GM23338 (cell line): ENCODE results near the gene SKIC2. TPM values are rescaled to one million over a fixed set of nuclear protein-coding genes. Genes with fewer than 3 reads are reported as not detected.

Source experiments
- ATAC-seq: fragments of 200-7000 bp; cut with Tn5 transposase; 3 replicates; pipeline ENCODE4 v1.9.1; 2020
- DNase-seq: peaks from one replicate; pipeline ENCODE4 v3.0.0-alpha.2; 2015; ENCODE audit warnings: low spot score
- H2AFZ ChIP-seq: fragments of 200-600 bp; sonication (generic); 2 replicates; pipeline ENCODE4 v1.8.0; 2016; ENCODE audit warnings: antibody characterized with exemption, mild to moderate bottlenecking, moderate library complexity
- H3F3A ChIP-seq: fragments of 200-600 bp; sonication (generic); replicated peaks from 2 replicates; pipeline ENCODE4 v1.8.0; 2017; ENCODE audit warnings: antibody characterized with exemption, mixed run types, low read depth
- H3K27ac ChIP-seq: fragments of 200-600 bp; sonication (generic); 2 replicates; pipeline ENCODE4 v1.6.1; 2016; ENCODE audit warnings: low read depth
- H3K27me3 ChIP-seq: fragments of 200-600 bp; sonication (generic); 2 replicates; pipeline ENCODE4 v1.8.0; 2016; ENCODE audit warnings: mild to moderate bottlenecking, mixed run types, moderate library complexity; ENCODE audit not compliant: insufficient read depth
- H3K36me3 ChIP-seq: fragments of 200-600 bp; sonication (generic); 2 replicates; pipeline ENCODE4 v1.8.0; 2016; ENCODE audit warnings: mild to moderate bottlenecking; ENCODE audit not compliant: insufficient read depth
- H3K4me1 ChIP-seq: fragments of 200-600 bp; sonication (generic); 2 replicates; pipeline ENCODE4 v1.8.0; 2016; ENCODE audit warnings: mild to moderate bottlenecking, moderate library complexity; ENCODE audit not compliant: insufficient read depth
- H3K4me2 ChIP-seq: fragments of 200-600 bp; sonication (generic); 2 replicates; pipeline ENCODE4 v1.7.1; 2017; ENCODE audit warnings: mixed run types
- H3K4me3 ChIP-seq: fragments of 200-600 bp; sonication (generic); 2 replicates; pipeline ENCODE4 v1.6.1; 2016; ENCODE audit warnings: mixed run types
- H3K79me2 ChIP-seq: fragments of 200-600 bp; sonication (generic); replicated peaks from 2 replicates; pipeline ENCODE4 v1.8.0; 2017; ENCODE audit warnings: mild to moderate bottlenecking; ENCODE audit not compliant: insufficient read depth
- H3K9me2 ChIP-seq: fragments of 200-600 bp; sonication (generic); 2 replicates; pipeline ENCODE4 v1.8.0; 2017; ENCODE audit not compliant: insufficient read depth
- H4K20me1 ChIP-seq: fragments of 200-600 bp; sonication (generic); replicated peaks from 2 replicates; pipeline ENCODE4 v1.8.0; 2017; ENCODE audit warnings: mild to moderate bottlenecking; ENCODE audit not compliant: insufficient read depth
- H3K27ac Mint-ChIP-seq: 2 replicates; pipeline ENCODE4 v1.8.0; 2020; ENCODE audit warnings: inconsistent platforms, mild to moderate bottlenecking, moderate library complexity, mixed read lengths
- H3K27me3 Mint-ChIP-seq: 3 replicates; pipeline ENCODE4 v1.8.0; 2022; ENCODE audit warnings: low read depth, mild to moderate bottlenecking, moderate library complexity, mixed read lengths, inconsistent platforms; ENCODE audit not compliant: insufficient read depth, poor library complexity
- H3K36me3 Mint-ChIP-seq: 3 replicates; pipeline ENCODE4 v1.8.0; 2021; ENCODE audit warnings: low read depth, mild to moderate bottlenecking, inconsistent platforms, moderate library complexity, mixed read lengths
- H3K4me1 Mint-ChIP-seq: 3 replicates; pipeline ENCODE4 v1.8.0; 2020; ENCODE audit warnings: mild to moderate bottlenecking, inconsistent platforms, mixed read lengths
- H3K4me3 Mint-ChIP-seq: 3 replicates; pipeline ENCODE4 v1.8.0; 2021; ENCODE audit warnings: moderate library complexity, mild to moderate bottlenecking, inconsistent platforms, mixed read lengths
- H3K9me3 Mint-ChIP-seq: 3 replicates; pipeline ENCODE4 v1.8.0; 2020; ENCODE audit warnings: moderate library complexity, mild to moderate bottlenecking, inconsistent platforms, mixed read lengths
- CTCF ChIP-seq, 2 experiments: fragments of 200-600 bp in 1 of 2; sonication (generic) in 1 of 2; conservative IDR thresholded peaks; 2 replicates each; pipeline versions ENCODE4 v1.5.1 to v1.6.1; 2016 to 2017; ENCODE audit warnings: antibody characterized with exemption in 2 of 2, low read depth in 2 of 2, mild to moderate bottlenecking in 2 of 2, moderate library complexity in 1 of 2
- ETS1 ChIP-seq: IDR thresholded peaks from 2 replicates; pipeline ENCODE4 v1.6.1; 2016; ENCODE audit warnings: antibody characterized with exemption
- EZH2 ChIP-seq: fragments of 200-600 bp; sonication (generic); IDR thresholded peaks from one replicate; pipeline ENCODE4 v1.8.0; 2017; ENCODE audit warnings: antibody characterized with exemption, mild to moderate bottlenecking, low read depth; ENCODE audit not compliant: unreplicated experiment
- NANOG ChIP-seq: IDR thresholded peaks from 2 replicates; pipeline ENCODE4 v1.6.1; 2016; ENCODE audit warnings: antibody characterized with exemption, borderline replicate concordance
- POLR2AphosphoS5 ChIP-seq: IDR thresholded peaks from 2 replicates; pipeline ENCODE4 v1.6.1; 2016; ENCODE audit warnings: antibody characterized with exemption, low read depth
- STAT1 ChIP-seq: IDR thresholded peaks from one replicate; pipeline ENCODE4 v1.6.1; 2016; ENCODE audit warnings: antibody characterized with exemption; ENCODE audit not compliant: unreplicated experiment
- ZNF114 ChIP-seq: fragments of 250-450 bp; sonication (Bioruptor Pico); IDR thresholded peaks from 2 replicates; pipeline ENCODE4 v1.5.0; 2020; ENCODE audit warnings: mild to moderate bottlenecking, moderate library complexity
- ZNF331 ChIP-seq: fragments of 250-450 bp; sonication (Bioruptor Pico); IDR thresholded peaks from 2 replicates; pipeline ENCODE4 v1.5.0; 2020; ENCODE audit warnings: low read depth, mild to moderate bottlenecking, moderate library complexity
- ZNF462 ChIP-seq: fragments of 250-450 bp; sonication (Bioruptor Pico); IDR thresholded peaks from 2 replicates; pipeline ENCODE4 v1.5.0; 2020; ENCODE audit warnings: mild to moderate bottlenecking, moderate library complexity
- polyA plus RNA-seq: library from polyadenylated mRNA; unstranded; fragments of >200 nt; fragmentation: Nextera tagmentation; extraction: Ambion mirVana; gene quantifications from 2 replicates; pipeline ENCODE4 v1.2.1, GENCODE V29; 2016
- total RNA-seq: library from RNA; depleted of rRNA; stranded (reverse); fragments of >200 nt; shearing (Covaris generic); gene quantifications from 2 replicates; pipeline ENCODE4 v1.2.3, GENCODE V29; 2014

SKIC2 gene
- total and polyA plus RNA-seq, 2 experiments from 2014 or later = 21.6 to 47.2 TPM

DNA sequence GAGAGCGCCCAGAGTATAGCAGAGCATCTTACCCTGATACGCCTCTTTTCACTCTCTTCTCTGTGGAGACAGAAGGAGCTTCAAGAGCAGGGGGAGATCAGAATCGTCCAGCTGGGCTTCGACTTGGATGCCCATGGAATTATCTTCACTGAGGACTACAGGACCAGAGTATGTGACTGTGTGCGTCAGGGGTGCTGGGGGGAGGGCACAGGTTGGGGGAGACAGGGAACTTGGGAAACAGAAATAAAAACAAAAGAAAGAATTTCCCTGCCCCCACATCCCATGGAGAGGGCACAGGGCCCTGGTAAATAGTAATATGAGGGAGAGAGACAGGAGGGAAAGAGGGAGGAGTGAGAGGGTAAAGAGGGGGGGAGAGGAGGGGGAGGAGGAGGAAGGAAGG, 19.9 kb downstream of the SKIC2 start:
- H4K20me1 ChIP-seq = no peaks in the 10 kb centered on the region; the same call in 1 of the 2 replicates
- peaks cover 2% of the 10 kb centered on the region for H3K27me3 Mint-ChIP-seq
- H3K9me2 ChIP-seq = no peaks in the 10 kb centered on the region
- no peak overlapping the region for H2AFZ ChIP-seq
- peaks cover 31% of the 10 kb centered on the region; the same call in 2 of the 3 replicates for H3K36me3 Mint-ChIP-seq
- no peaks in the 10 kb centered on the region for H3F3A ChIP-seq
- no peak overlapping the region for H3K27ac Mint-ChIP-seq
- H3K4me3 ChIP-seq = no peak overlapping the region
- H3K4me1 Mint-ChIP-seq = no peaks in the 10 kb centered on the region; the same call in 2 of the 3 replicates
- no peak overlapping the region for H3K4me2 ChIP-seq
- peaks cover 31% of the 10 kb centered on the region for H3K9me3 Mint-ChIP-seq
- H3K4me1 ChIP-seq = no peaks in the 10 kb centered on the region
- no peaks in the 10 kb centered on the region for H3K36me3 ChIP-seq
- TF ChIP-seq POLR2AphosphoS5 = no peak
- no peak for TF ChIP-seq ETS1
- no peak for TF ChIP-seq NANOG
- TF ChIP-seq ZNF331 (CRISPR knock-in tag) = no peak
- no peak for TF ChIP-seq CTCF (conservative IDR thresholded peaks at IDR 0.05; ENCODE audit: low read depth in 2 of 2)
- no peak for TF ChIP-seq STAT1
- no peak for TF ChIP-seq ZNF114 (CRISPR knock-in tag)
- no peak overlapping the region for H3K27ac ChIP-seq
- DNase-seq (no peak), ATAC-seq (no peak; the same call in 2 of the 3 replicates)
- no peaks in the 10 kb centered on the region for H3K27me3 ChIP-seq
- no peaks in the 10 kb centered on the region for H3K79me2 ChIP-seq
- no peak overlapping the region for H3K4me3 Mint-ChIP-seq

DNA sequence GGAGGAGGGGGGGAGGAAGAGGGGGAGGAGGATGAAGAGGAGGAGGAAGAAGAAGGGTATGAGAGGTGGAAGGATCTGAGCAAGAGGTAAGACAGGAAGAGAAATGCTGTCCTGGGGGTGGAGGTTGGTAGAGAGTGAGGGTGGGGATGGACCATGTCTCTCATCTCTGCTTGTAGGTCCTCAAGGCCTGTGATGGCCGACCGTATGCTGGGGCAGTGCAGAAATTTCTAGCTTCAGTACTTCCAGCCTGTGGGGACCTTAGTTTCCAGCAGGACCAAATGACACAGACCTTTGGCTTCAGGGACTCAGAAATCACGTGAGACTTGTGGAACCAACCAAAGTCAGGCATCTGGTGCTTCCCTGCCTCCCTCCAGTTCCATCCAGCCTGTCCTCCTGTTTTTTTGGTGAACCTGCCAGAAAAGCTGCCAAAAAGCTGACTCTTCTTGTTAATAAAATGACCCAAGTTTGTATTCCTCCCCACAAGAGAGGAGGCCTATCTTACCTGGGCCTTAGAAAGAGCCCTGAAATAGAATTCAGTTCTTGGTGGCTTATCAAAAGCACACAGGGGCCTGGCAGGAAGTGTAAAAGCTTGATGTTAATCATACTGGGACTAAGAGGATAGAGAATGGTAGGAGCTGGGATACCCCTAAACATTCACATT, 20.4 kb downstream of the SKIC2 start:
- H3K4me1 Mint-ChIP-seq = no peaks in the 10 kb centered on the region; the same call in 2 of the 3 replicates
- no peak overlapping the region for H3K4me3 ChIP-seq
- ATAC-seq = no peak
- TF ChIP-seq EZH2 (no peak), ZNF462 (CRISPR knock-in tag) (no peak), NANOG (no peak), ZNF331 (CRISPR knock-in tag) (no peak), ZNF114 (CRISPR knock-in tag) (no peak), STAT1 (no peak), CTCF (conservative IDR thresholded peaks at IDR 0.05; ENCODE audit: low read depth in 2 of 2) (no peak)

More for the DNA sequence above, 20.4 kb downstream of the SKIC2 start:
- H3K9me3 Mint-ChIP-seq = peaks cover 26% of the 10 kb centered on the region
- H3K36me3 Mint-ChIP-seq = peaks cover 25% of the 10 kb centered on the region; the same call in 2 of the 3 replicates
- DNase-seq = no peak
- Histone ChIP-seq H4K20me1 (no peaks in the 10 kb centered on the region; the same call in 1 of the 2 replicates), H3K4me1 (no peaks in the 10 kb centered on the region), H3K27me3 (no peaks in the 10 kb centered on the region), H3F3A (no peaks in the 10 kb centered on the region), H2AFZ (no peak overlapping the region), H3K36me3 (no peaks in the 10 kb centered on the region), H3K79me2 (no peaks in the 10 kb centered on the region), H3K4me2 (no peak overlapping the region), H3K9me2 (no peaks in the 10 kb centered on the region), H3K27ac (no peak overlapping the region)
- H3K27me3 Mint-ChIP-seq = peaks cover 2% of the 10 kb centered on the region
- H3K4me3 Mint-ChIP-seq = no peak overlapping the region
- no peak overlapping the region for H3K27ac Mint-ChIP-seq
